Epidermal melanocyte (primary cell): ENCODE data around the gene TNIP2.
"Not testable (repeated sequence)": the region's sequence is repeated elsewhere in the genome, so short reads cannot be mapped to it uniquely, and the experiment has no call there.

Source experiments
- DNase-seq: peaks from one replicate; pipeline ENCODE4 v3.0.0; 2011; ENCODE audit warnings: low spot score; ENCODE audit not compliant: insufficient read length

Gene TNIP2

DNA sequence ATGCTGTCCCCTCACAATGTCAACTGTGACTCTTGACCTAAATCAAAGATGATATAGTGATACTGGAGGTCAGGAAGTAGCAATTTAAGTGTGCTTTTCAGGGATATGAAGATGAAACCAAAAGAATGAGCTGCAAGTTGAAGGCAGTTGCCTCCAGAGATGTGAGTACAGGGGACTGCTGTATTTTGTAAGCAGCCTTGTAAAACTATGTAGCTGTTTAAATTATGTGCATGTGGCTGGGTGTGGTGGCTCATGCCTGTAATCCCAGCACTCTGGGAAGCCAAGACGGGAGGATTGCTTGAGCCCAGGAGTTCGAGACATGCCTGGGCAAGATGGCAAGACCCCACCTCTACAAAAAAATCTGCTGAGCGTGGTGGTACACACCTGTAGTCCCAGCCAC lies 15.1 kb upstream of the TNIP2 start:
- no peak for DNase-seq

DNA sequence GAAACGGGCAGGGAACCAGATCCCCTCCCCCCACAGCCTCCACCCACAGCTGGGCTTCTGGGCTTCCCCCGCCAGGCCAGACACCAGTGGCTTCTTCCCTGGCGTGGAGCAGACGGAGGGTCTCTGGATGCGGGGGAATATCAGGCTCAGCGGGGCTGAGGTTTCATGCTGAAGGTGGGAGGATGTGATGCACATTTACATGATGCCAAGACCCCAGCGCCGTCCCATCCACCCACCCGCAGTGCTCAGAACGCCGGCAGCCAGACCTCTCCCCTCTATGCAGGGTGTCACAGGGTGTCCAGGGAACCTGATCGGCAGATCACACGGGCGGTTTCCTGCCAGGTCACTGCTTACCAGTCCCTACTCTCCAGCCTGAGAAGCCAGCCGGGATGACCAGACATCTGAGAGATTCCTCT lies 12.8 kb upstream of the TNIP2 start:
- no peak for DNase-seq

DNA sequence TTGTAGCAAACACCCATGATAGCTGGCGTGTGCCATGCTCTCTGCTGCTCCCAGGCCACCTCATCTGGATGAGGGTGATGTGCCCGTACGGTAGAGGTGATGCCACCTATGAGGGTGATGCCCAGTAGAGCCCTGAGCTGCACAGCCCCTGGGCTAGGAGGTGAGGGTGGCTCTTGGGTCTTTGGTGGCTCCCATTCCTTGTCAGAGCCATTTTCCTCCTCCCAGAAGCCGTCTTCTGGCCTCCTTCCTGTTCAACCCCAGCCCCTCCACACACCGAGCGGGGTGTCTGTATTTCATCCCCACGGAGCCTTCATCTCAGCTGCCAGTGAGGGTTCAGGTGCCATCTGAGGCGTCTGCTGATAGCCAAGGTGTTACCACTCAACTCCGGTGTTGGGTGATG lies 12.0 kb upstream of the TNIP2 start:
- no peak for DNase-seq

DNA sequence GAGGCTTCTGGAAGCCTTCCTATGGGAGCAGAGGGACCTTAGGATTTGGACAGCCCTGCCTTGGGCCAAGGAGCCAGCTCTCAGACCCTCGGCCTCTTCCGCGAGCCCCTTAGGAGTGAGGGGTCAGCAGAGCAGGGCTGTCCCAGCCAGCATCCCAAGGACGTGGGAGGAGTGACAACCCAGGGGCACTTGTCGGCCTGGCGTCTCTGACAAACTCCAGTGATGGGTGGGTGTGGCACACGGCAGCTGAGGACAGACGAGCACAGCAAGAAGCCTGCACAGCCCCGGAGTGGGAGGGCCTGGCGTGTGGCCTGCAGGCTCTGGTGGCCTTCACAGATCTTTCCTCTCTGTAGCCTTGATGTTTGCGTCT lies 11.6 kb upstream of the TNIP2 start:
- no peak for DNase-seq

DNA sequence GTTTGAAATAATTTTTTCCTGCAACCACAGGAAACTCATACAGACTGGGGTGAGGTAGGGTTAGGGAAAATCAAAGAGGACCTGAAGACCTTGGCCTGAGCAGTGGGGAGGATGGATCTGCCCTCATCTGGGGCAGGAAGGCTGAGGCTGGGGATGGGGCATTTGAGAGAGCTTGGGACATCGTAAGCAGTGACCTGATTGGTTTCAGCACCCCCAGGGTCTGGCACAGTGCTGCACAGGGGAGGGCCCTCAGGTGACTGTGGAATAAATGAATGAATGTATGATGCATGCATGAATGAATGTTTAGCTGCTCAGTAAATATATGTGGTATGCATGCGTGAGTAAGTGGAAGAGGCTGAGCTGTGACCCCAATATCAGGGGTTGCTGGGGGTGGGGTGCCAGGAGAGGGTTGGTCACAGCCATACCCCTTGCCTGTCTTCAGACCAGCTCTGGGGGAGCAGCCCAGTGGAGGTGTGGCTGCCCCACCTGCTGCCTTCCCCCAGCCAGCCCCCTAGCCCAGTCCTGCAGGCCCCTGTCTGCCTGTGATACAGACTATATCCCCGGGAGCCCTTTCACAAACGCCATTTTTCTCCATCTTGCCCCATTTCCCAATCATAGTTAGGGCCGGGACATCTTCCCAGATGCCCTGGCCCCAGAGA lies 11.0 kb upstream of the TNIP2 start:
- DNase-seq, result no peak

DNA sequence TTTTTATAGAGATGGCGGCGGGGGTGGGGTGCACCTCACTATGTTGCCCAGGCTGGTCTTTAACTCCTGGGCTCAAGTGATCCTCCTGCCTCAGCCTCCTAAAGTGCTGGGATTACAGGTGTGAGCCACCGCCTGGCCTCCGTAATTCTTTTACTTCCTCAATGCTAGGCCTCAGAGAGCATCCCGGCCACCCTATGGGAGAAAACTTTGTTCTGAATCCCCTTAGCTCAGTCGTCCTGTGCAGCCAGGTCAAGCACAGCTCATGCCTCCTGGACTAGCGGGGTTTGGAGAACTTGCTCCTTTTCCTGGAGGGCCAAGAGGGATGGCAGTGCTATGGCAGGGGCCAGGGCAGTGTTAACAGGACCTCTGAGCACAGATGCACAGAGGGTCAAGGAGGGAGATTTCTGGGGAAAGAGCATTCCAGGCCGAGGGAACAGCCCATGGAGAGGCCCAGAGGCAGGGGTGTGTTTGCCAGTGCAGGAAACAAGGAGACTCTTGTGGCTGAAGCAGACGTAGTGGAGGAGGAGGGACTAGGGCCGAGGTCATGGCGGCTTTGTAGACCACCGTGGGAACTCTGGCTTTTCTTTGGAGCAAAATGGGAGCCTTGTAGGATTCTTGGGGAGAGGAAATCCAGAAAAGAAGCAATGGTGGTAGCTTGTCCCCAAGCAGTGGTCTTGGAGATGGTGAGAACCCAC lies 9.8 kb upstream of the TNIP2 start:
- no peak for DNase-seq

DNA sequence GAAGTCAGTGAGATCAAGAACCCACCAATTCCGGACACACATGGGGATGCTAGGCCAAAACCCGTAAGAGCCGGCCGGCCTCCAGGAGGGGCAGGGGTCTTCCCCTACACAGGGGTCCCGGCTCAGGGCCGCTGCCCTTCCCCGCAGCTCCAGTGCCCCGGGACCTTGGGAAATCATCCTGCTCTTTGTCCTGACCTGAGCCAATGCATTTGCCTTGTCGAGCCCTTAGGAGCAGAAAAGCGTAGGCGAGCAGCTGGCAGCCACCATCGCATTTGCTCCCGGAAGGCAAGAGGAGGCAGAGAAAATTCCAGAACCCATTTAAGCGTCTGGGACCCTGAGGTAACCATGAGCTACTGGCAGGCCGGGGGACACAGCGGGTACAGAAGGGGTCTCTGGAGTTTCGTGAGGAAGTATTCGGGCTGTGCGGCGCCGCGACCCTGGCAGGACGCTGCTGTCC lies 7.4 kb upstream of the TNIP2 start:
- DNase-seq, result no peak

DNA sequence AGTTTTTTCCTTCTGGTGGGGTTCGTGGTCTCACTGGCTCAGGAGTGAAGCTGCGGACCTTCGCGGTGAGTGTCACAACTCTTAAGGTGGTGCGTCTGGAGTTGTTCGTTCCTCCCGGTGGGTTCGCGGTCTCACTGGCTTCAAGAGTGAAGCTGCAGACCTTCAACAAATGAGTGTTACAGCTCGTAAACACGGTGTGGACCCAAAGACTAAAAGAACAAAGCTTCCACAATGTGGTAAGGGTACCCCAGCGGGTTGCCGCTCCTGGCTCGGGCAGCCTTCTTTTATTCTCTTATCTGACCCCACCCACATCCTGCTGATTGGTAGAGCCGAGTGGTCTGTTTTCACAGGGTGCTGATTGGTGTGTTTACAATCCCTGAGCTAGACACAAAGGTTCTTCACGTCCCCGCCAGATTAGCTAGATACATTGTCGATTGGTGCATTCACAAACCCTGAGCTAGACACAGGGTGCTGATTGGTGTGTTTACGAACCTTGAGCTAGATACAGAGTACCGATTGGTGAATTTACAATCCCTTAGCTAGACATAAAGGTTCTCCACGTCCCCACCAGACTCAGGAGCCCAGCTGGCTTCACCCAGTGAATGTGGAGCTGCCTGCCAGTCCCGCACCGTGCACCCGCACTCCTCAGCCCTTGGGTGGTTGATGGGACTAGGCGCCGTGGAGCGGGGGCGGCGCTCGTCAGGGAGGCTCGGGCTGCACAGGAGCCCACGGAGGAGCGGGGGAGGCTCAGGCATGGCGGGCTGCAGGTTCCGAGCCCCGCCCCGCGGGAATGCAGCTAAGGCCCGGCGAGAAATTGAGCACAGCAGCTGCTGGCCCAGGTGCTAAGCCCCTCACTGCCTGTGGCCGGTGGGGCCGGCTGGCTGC lies 6.6 kb upstream of the TNIP2 start:
- not testable (repeated sequence) for DNase-seq

DNA sequence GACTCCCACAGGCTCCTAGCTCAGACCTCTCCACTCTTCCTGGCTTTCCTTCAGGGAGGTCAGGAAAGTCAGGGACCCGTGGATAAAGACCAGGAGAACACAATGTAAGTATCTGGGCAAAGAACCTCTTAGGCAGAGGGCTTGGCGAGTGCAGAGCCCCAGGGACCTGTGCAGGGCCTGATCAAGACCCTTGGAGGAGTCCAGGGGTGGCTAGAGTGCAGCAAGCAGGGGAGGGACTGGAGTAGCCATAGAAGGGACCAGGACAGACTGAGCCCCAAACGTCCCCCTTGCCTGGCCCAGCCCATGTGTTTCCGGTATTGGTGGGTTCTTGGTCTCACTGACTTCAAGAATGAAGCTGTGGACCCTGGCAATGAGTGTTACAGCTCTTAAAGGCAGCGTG lies 5.9 kb upstream of the TNIP2 start:
- no peak for DNase-seq

DNA sequence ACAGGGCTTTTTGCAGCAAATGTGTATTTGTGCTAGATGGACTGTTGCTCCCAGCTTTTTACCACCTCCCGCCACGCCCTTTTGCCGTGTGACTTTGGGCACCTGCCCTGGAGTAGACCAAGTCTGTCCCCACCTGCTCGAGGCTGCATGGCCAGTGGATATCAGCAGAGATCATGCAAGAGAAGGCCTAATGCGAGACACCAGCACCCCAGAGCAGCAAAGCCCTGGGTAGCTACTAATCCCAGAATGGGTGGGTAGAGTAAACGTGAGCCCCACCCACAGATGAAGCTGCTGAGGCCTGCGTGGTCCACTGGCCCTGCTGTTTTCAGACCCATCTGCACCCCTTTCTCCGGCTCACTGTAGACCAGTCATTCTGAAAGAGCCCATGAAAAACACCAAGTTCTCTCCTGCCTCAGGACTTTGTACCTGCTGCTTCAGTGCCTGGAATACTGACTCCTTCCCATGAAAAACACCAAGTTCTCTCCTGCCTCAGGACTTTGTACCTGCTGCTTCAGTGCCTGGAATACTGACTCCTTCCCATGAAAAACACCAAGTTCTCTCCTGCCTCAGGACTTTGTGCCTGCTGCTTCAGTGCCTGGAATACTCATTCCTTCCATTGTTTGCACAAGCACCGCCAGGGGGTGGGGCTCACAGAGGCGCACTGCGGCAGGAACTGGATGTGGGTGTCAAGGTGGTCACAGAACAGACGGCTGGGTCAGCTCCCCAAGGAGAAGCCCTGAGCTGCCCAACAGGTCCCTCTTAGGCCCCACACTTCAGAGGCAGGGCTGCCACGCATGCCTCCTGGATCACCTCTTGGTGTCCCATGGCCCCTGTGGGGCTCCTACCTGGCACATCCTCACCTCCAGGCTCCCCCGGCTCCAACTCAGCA lies 5.1 kb upstream of the TNIP2 start:
- no peak for DNase-seq

DNA sequence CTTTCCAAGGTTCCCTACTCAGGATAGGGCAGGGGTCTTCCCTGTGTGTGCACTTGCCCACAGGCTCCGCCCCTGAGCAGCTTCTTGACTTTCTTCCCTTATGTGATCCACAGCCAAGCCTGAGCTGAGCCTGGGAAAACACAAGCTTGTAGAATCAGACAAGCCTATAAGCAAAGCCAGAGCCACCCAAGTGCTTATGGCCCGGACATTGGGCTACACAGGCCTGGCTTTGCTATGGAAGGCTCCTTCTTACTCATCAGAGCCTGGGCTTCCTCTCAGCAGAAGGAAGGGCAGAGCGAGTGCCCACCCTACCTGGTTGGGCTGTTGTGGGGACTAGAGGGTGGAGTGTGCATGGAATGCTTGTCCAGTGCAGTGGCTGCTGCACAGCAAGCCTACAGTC lies 1.3 kb upstream of the TNIP2 start:
- no peak for DNase-seq

DNA sequence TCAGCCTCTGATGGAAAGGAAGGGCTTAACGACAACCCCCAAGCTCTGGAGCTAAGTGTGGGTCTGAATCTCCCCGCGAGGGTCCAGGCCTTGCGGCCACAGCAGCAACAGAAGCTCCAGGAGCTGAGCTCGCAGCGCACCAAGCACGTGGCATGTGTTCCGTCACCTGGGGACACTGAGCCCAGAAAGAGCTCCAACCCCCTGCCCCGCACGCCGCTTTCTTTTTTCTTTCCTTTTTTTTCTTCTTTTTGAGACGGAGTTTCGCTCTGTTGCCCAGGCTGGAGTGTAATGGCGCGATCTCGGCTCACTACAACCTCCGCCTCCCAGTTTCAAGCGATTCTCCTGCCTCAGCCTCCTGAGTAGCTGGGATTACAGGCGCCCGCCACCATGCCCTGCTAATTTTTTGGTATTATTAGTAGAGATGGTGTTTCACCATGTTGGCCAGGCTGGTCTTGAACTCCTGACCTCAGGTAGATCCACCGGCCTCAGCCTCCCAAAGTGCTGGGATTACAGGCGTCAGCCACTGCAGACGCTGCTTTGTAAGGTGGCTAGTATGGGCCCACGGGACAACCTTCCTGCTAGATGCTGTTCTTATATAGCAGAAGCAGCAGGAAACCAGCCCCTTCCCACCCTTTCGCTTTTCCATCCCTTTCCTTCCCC lies 685 bp upstream of the TNIP2 start:
- DNase-seq, result no peak

DNA sequence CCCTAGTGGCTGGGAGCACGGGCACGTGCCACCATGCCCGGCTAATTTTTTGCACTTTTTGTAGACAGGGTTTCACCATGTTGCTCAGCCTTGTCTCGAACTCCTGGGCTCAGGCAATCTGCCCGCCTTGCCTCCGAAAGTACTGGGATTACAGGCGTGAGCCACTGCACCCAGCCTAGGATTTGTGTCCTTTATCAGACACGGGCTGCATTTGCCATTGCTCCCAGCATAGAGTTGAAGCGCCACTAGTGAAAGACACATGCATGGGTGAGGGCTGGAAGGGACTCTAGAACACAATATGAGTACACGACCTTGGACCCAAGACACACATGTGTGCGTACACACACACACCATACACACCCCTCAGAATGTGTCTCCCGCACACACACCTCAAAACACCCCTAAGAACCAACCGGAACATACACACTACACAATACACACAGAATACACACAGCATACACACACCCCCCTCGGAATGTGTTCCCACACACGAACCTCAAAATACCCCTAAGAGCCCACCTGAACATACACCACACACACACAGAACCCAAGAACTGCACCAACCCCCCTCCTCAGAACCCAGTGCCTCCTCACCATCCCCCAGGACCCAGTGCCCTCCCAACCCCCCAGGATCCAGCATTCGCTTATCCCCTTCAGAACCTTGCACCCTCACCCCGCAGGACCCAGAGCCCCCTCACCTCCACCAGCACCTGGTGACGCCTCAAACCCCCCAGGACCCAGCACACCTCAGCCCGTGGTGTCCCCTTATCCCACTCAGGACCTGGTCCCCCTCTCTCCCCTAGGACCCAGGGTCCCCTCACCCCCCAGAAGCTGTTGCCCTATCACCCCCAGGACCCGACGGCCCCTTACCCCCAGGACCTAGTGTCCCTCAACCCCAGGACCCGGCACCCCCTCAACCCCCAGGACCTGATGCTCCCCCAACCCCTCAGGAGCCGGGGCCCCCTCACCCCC lies 1.0 kb downstream of the TNIP2 start:
- no peak for DNase-seq

DNA sequence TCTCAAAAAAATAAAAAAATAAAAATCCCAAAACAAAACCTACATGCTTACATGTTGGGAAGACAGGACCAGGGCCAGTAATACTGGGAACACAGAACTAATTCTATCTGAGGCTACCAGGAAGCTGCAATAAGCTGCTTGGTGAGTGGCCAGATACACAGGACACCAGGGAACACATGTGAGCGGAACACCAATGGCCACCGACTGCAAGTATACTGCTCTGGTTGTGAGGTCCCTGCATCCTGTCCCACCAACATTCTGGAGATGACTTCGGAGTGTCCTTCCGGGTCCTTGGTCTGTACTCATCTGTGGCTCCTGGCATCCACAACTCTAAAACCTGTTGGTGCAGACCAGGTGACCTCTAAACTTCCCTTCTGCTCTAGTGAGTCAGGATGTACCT lies 2.7 kb downstream of the TNIP2 start:
- DNase-seq, result no peak

DNA sequence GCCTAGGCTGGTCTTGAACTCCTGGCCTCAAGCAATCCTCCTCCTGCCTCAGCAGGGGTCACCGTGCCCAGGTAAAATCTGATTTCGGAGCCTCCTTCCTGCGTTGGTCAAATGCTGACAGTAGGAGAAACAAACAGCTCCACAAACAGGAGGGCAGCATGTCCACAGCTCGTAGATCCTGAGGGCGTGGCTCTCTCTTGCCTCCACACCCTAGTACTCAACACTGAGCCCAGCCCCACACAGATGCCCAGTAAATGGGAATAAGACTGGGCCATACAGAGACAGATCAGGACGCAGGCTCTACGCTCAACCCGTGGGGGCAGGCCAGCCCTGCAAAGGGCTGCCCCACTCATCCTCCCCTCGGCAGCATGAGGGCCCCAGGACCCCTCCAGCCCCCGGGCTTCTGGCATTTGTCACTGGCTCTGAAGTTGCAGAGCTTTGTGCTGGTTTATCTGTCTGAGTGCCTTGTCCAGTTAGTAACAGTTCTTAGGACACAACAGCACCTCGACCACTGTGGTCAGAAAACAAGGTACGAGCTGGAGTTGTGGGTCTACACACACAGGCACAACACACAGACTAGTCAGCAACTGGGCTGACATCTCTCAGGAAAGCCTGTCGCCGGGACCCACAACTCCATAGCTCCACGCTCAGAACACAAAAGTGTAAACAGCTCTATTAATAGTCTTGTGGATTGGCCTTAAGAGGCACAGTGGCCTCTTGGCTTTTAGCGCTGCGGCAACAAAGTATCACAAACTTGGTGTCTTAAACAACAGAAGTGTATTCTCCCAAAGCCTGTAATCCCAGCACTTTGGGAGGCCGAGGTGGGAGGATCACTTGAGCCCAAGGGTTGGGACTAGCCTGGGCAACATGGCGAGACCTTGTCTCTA lies 5.2 kb downstream of the TNIP2 start:
- no peak for DNase-seq

DNA sequence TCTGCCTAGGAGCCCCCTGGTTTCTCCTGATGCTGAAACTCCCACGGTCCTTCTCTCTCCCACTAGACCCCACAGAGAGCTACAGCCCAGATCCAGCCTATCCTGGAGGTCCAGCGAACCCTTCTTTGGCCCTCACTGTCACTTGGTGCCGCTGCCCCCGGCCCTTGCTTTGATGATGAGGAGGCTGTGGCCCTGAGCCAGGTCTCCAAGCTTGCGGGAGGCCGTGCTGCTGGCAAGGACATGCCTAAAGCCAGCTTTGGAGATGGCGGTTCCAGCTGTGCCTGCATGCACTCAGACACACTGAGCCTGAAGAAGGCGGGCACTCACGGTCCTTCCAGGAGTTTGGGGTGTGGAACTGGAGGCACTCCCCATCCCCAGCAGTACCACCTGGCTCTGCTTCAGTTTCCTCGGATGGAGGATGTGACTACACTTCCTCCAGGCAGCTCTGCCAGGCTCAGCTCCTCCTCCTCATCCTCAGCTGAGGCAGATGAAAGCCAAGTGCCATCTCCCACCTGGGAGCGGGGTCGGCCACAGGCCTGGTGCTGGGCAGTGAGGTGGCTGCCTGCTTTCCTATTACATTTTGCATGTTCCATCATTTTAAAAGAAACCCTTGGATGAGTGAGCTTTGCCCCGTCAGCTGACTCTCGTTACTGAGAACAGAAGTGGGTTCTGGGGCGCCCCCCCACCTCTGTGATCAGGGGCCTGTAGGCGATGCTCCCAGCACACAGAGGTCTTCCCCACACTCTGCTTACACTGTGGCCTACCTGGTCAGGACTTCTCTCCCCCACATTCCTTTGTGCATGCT lies 9.0 kb downstream of the TNIP2 start:
- DNase-seq, result no peak

DNA sequence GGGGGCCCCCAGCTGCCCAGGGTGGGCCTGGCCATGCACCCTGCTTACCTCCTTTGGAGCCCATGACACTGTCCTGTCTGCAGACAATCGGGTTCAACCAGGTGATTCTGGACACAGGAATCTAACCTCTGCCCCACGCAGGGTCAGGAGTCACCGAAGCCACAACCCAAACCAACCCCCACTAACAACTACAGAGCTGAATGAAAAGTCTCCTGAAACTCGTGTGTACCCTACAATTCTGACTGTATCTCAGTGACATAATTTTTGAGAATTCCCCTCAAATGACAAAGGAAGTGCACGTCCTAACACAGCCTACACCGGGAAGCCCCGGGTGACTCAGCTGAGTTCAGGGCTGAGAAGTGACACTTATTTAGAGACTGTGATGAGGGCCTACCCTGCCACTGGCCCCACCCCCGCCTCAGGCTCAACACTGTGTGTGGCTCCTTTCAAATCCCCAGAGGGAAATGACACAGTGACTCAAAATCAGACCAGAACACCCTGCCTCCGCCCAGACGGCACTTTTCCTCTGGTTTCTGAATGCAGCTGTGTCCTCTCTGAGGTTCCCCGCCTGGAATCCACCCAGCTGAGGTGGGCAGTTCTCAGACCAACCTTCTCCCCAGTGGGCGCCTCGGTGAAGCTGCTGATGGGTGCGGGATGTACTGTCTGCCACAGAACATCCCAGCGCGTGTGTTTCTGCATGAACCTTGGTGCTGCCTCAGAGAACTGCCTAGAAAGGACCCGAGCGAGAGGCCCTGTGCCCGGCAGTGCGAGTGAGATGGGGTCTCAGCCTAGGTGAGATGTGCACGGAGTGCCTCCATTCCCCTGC lies 9.9 kb downstream of the TNIP2 start:
- DNase-seq, result no peak
